Vagina (tissue), 2 donors: ENCODE data around the gene ATP2A3. TPM values are rescaled to one million over a fixed set of nuclear protein-coding genes. Genes with fewer than 3 reads are reported as not detected.
"Not testable (repeated sequence)": the region's sequence is repeated elsewhere in the genome, so short reads cannot be mapped to it uniquely, and the experiment has no call there.

Source experiments
- DNase-seq, 2 donors: peaks; one replicate each; pipeline ENCODE4 v3.0.0-alpha.2; 2017; ENCODE audit errors: extremely low spot score in 2 of 2
- H3K27ac ChIP-seq: fragments of 200-600 bp; sonication (generic); one replicate; pipeline ENCODE4 v1.5.1; 2019
- H3K27me3 ChIP-seq: fragments of 200-600 bp; sonication (generic); one replicate; pipeline ENCODE4 v1.5.1; 2019
- H3K36me3 ChIP-seq, 2 donors: fragments of 200-600 bp; sonication (generic); one replicate each; pipeline ENCODE4 v1.5.1; 2017 to 2019
- H3K4me1 ChIP-seq: fragments of 200-600 bp; sonication (generic); one replicate; pipeline ENCODE4 v1.5.1; 2019
- H3K4me3 ChIP-seq, 2 donors: fragments of 200-600 bp; sonication (generic); 1 replicate in 1 of 2; 2 replicates in 1 of 2; pipeline ENCODE4 v1.5.1; 2016 to 2019
- H3K9me3 ChIP-seq: fragments of 200-600 bp; sonication (generic); one replicate; pipeline ENCODE4 v1.5.1; 2019
- CTCF ChIP-seq, 3 experiments: fragments of 450-650 bp in 2 of 3; fragments of 200-600 bp in 1 of 3; sonication (generic) in 1 of 3; IDR thresholded peaks; one replicate each; pipeline ENCODE4 v1.5.1; 2017 to 2019; ENCODE audit warnings: antibody characterized with exemption in 3 of 3, mild to moderate bottlenecking in 2 of 3, moderate library complexity in 2 of 3
- POLR2A ChIP-seq, 2 donors: fragments of 450-650 bp; IDR thresholded peaks; one replicate each; pipeline ENCODE4 v1.6.1; 2017; ENCODE audit warnings: antibody characterized with exemption in 2 of 2, mild to moderate bottlenecking in 2 of 2, moderate library complexity in 2 of 2
- POLR2AphosphoS5 ChIP-seq, 2 donors: sonication (generic); formaldehyde crosslinking; IDR thresholded peaks; one replicate each; pipeline ENCODE4 v1.9.0; 2017; ENCODE audit warnings: antibody characterized with exemption in 2 of 2, mild to moderate bottlenecking in 2 of 2, low read depth in 1 of 2; ENCODE audit not compliant: insufficient read depth in 1 of 2
- intact Hi-C: fragments of 100-400 bp; cut with DNase I; formaldehyde crosslinking; loops from one replicate; pipeline ENCODE4 v1.15.1; 2023
- total RNA-seq: library from RNA; depleted of rRNA; stranded (reverse); fragments of >200 nt; gene quantifications from one replicate; pipeline ENCODE4 v1.2.3, GENCODE V29; 2016

Gene ATP2A3
- total RNA-seq, 1 donor from 2014 or later: 15.5 TPM

GRCh38 chr17:3993493-3994220, 29.4 kb upstream of the ATP2A3 start:
- no peak for TF ChIP-seq POLR2AphosphoS5 (IDR thresholded peaks at IDR 0.05; ENCODE audit: insufficient read depth in 1 of 2, low read depth in 1 of 2)
- H3K9me3 ChIP-seq: no peaks in the 10 kb centered on the region
- no peaks in the 10 kb centered on the region for H3K4me1 ChIP-seq
- no peak overlapping the region for H3K27ac ChIP-seq
- intact Hi-C loops: no loop called here
- H3K4me3 ChIP-seq: no peak overlapping the region
- no peaks in the 10 kb centered on the region for H3K27me3 ChIP-seq
- no peaks in the 10 kb centered on the region for H3K36me3 ChIP-seq
- no peak for DNase-seq

GRCh38 chr17:3992370-3992769, 28.1 kb upstream of the ATP2A3 start:
- H3K27me3 ChIP-seq: no peaks in the 10 kb centered on the region
- no peaks in the 10 kb centered on the region for H3K36me3 ChIP-seq
- intact Hi-C loops: no loop called here
- no peak overlapping the region for H3K4me3 ChIP-seq
- TF ChIP-seq CTCF (IDR thresholded peaks at IDR 0.05) (no peak), POLR2AphosphoS5 (IDR thresholded peaks at IDR 0.05; ENCODE audit: insufficient read depth in 1 of 2, low read depth in 1 of 2) (no peak), POLR2A (IDR thresholded peaks at IDR 0.05) (no peak)
- no peaks in the 10 kb centered on the region for H3K4me1 ChIP-seq
- no peak for DNase-seq
- H3K9me3 ChIP-seq: no peaks in the 10 kb centered on the region
- no peak overlapping the region for H3K27ac ChIP-seq

- H3K27me3 ChIP-seq, DNase-seq, H3K9me3 ChIP-seq, H3K36me3 ChIP-seq, H3K4me3 ChIP-seq, intact Hi-C loops, H3K4me1 ChIP-seq, H3K27ac ChIP-seq: not testable (repeated sequence)
These were observed 27.5 kb upstream of the ATP2A3 start for GRCh38 chr17:3991699-3992098.

GRCh38 chr17:3990386-3991127, 26.3 kb upstream of the ATP2A3 start:
- no peak for TF ChIP-seq POLR2A (IDR thresholded peaks at IDR 0.05)
- TF ChIP-seq CTCF (IDR thresholded peaks at IDR 0.05): no peak
- TF ChIP-seq POLR2AphosphoS5 (IDR thresholded peaks at IDR 0.05; ENCODE audit: insufficient read depth in 1 of 2, low read depth in 1 of 2): no peak
- H3K4me1 ChIP-seq: no peaks in the 10 kb centered on the region
- DNase-seq: no peak
- no peak overlapping the region for H3K4me3 ChIP-seq
- no peak overlapping the region for H3K27ac ChIP-seq
- no peaks in the 10 kb centered on the region for H3K36me3 ChIP-seq
- H3K27me3 ChIP-seq: no peaks in the 10 kb centered on the region
- intact Hi-C loops: no loop called here
- H3K9me3 ChIP-seq: no peaks in the 10 kb centered on the region

GRCh38 chr17:3989041-3989886, 25.0 kb upstream of the ATP2A3 start:
- no peak for DNase-seq
- H3K27ac ChIP-seq: no peak overlapping the region
- H3K4me1 ChIP-seq: no peaks in the 10 kb centered on the region
- intact Hi-C loops: no loop called here
- no peaks in the 10 kb centered on the region for H3K36me3 ChIP-seq
- H3K4me3 ChIP-seq: no peak overlapping the region
- H3K27me3 ChIP-seq: no peaks in the 10 kb centered on the region
- TF ChIP-seq POLR2AphosphoS5 (IDR thresholded peaks at IDR 0.05; ENCODE audit: insufficient read depth in 1 of 2, low read depth in 1 of 2) (no peak), CTCF (IDR thresholded peaks at IDR 0.05) (no peak), POLR2A (IDR thresholded peaks at IDR 0.05) (no peak)
- H3K9me3 ChIP-seq: no peaks in the 10 kb centered on the region
